Measurements from ENCODE around the gene ABTB2. TPM values are rescaled to one million over a fixed set of nuclear protein-coding genes. Genes with fewer than 3 reads are reported as not detected.
A peak's percentile ranks its signal among the peaks of the same experiment; 100 is the strongest.

ABTB2 gene
- total RNA-seq, 4 donors from 2014 or later: 7.1 to 9.3 (median 7.7) TPM

DNA sequence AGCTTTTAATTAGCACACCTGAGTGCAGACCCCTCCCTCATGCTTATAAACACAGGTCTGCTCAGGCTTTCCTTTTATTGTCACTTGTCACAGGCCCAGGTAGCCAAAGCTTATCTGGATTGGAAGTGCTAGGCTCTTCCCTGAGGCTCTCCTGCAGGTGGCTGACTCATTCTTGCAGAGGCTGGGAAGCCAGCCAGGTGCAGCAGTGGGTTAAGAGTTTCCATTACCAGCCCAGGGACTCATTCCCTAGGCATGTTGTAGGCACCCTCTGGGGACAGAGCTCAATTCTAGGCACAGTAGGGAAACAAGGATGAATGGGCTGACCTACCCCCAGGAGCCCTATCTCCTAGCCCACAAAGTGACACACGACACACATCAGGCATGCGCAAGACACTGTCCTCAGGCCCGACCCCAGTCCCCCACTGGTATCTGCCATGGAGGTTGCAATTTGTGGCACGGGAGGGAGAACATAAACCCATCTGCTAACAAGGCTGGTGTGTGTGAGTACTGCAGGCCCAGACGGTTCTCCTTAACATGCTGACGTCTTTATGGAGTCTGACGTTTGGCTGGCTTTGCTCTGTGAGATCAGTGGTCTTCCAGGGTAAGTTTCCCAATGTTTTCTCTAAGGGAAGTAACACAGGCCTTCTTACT, 94.2 kb downstream of the ABTB2 start:
- Histone ChIP-seq H3K27me3 (no peaks in the 10 kb centered on the region), H3K36me3 (no peaks in the 10 kb centered on the region), H3K4me3 (no peak overlapping the region), H3K9me3 (no peaks in the 10 kb centered on the region), H3K4me1 (peaks cover 0 to 68% (median 29%) of the 10 kb centered on the region in 4 donors), H3K27ac (peak overlapping the region in 2 of 4 donors; percentile 69 to 77)
- DNase-seq (ENCODE audit: low spot score in 2 of 2): no peak
- WGBS, 2 donors: 65 to 88% methylated on average over 7 of the region's 7 CpGs
- TF ChIP-seq EP300 (IDR thresholded peaks at IDR 0.05) (no peak), POLR2A (IDR thresholded peaks at IDR 0.05) (no peak)
- TF ChIP-seq, protein P1, sequence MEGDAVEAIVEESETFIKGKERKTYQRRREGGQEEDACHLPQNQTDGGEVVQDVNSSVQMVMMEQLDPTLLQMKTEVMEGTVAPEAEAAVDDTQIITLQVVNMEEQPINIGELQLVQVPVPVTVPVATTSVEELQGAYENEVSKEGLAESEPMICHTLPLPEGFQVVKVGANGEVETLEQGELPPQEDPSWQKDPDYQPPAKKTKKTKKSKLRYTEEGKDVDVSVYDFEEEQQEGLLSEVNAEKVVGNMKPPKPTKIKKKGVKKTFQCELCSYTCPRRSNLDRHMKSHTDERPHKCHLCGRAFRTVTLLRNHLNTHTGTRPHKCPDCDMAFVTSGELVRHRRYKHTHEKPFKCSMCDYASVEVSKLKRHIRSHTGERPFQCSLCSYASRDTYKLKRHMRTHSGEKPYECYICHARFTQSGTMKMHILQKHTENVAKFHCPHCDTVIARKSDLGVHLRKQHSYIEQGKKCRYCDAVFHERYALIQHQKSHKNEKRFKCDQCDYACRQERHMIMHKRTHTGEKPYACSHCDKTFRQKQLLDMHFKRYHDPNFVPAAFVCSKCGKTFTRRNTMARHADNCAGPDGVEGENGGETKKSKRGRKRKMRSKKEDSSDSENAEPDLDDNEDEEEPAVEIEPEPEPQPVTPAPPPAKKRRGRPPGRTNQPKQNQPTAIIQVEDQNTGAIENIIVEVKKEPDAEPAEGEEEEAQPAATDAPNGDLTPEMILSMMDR (IDR thresholded peaks at IDR 0.05): no peak

DNA sequence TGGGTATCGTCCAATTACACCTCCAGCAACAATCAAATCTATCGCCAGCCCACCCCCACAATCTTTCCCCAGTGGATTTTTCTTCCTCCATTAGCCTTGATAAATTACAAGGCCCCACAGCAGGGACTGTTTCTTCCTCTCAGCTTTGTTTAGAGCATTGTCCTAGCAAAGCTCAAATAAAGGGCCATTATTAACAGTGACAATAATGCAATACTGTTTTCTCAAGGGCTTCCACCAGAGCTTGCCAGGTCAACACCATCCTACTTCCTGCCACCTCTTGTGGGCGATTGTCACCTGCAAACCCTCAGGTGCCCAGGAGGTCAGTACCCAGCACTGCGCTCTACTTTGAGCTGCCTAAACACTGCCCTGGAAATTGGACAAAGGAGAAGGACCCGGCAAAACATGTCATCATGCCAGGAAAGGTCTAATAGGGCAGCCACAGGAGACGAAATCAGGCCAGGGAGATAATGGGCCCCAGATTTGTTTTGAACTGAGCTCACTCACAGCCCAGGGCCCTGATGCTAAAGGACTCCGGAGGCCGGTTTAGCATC, 95.2 kb downstream of the ABTB2 start:
- Histone ChIP-seq H3K4me1 (peaks cover 0 to 60% (median 29%) of the 10 kb centered on the region in 4 donors), H3K27me3 (no peaks in the 10 kb centered on the region), H3K4me3 (no peak overlapping the region), H3K36me3 (no peaks in the 10 kb centered on the region), H3K27ac (peak overlapping the region in 2 of 4 donors; percentile 26 to 69), H3K9me3 (no peaks in the 10 kb centered on the region)
- no peak for TF ChIP-seq EP300 (IDR thresholded peaks at IDR 0.05)
- TF ChIP-seq, protein P1 (IDR thresholded peaks at IDR 0.05): no peak
- TF ChIP-seq POLR2A (IDR thresholded peaks at IDR 0.05): no peak
- WGBS, 2 donors: 35 to 40% methylated on average over 8 of the region's 8 CpGs
- no peak for DNase-seq (ENCODE audit: low spot score in 2 of 2)

DNA sequence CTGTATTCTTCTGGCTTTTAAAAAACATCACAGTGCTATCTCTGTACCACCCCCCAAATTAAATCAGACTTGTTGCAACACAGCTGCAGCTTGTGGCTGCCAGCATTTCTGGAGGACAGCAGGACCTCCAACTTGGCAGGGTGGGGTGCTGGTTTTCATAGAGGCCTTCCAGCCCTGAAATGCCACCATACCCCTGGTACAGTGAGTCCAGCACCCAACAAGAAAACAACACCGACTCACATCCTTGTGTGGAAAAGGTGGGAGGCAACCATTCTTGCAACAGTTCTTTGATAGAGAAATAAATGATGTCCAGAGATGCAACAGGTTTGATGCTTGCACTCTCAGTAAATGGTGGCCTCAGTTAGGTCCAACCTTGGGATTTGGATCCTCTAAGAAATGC, 96.0 kb downstream of the ABTB2 start:
- Histone ChIP-seq H3K4me1 (peaks cover 0 to 52% (median 25%) of the 10 kb centered on the region in 4 donors), H3K27me3 (no peaks in the 10 kb centered on the region), H3K36me3 (no peaks in the 10 kb centered on the region), H3K9me3 (no peaks in the 10 kb centered on the region), H3K4me3 (no peak overlapping the region), H3K27ac (peak overlapping the region in 1 of 4 donors; percentile 69)
- no peak for DNase-seq (ENCODE audit: low spot score in 2 of 2)
- WGBS, 2 donors: 61% methylated on average over 1 of the region's 1 CpG
- TF ChIP-seq, protein P1 (IDR thresholded peaks at IDR 0.05): no peak
- no peak for TF ChIP-seq POLR2A (IDR thresholded peaks at IDR 0.05)
- TF ChIP-seq EP300 (IDR thresholded peaks at IDR 0.05): no peak

DNA sequence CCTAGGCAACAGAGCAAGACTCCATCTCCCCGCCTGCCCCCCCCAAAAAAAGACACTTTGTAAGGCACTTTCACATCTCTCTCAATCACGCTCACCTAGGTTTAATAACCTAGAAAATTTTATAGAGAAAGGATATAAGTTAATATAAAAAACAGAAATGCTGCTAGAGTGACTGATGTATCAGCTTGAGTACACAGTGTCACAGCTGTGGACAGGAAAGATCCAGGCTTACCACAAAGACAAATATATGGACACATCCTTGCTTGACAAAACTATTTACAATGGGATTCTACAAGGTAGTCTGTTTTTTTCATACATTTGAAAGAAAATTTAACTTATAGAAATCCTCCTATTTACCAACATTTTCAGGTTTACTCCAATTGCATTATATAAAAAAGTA, 96.7 kb downstream of the ABTB2 start:
- Histone ChIP-seq H3K4me1 (peaks cover 0 to 46% (median 22%) of the 10 kb centered on the region in 4 donors), H3K27ac (no peak overlapping the region), H3K36me3 (no peaks in the 10 kb centered on the region), H3K4me3 (no peak overlapping the region), H3K9me3 (no peaks in the 10 kb centered on the region), H3K27me3 (no peaks in the 10 kb centered on the region)
- DNase-seq (ENCODE audit: low spot score in 2 of 2): no peak
- TF ChIP-seq POLR2A (IDR thresholded peaks at IDR 0.05) (no peak), EP300 (IDR thresholded peaks at IDR 0.05) (no peak)
- TF ChIP-seq, protein P1 (IDR thresholded peaks at IDR 0.05): no peak
- WGBS, 2 donors: 96 to 98% methylated on average over 2 of the region's 2 CpGs

DNA sequence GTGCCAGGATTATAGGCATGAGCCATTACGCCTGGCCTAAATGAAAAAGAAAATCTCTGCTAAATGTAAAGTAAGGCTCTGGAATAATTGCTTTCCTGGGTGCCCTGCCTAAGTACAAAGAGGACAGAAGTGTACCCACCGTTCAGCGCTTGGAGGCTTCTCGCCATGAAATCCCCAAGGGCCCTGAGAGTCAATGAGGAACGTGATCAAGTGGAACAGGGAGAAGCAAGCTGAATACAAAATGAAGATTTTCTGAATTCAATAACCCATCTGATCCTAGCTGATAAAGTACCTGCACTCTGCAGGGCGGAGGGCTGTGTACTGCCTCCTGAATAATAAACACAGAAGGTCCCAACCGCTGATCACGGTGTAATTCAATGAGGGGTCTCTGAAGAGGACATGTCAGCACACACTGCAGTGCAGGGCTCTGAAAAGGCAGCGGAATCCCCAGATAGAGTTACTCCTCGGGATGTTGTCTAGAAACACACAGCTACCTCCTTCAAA, 97.7 kb downstream of the ABTB2 start:
- TF ChIP-seq EP300 (IDR thresholded peaks at IDR 0.05): no peak
- TF ChIP-seq POLR2A (IDR thresholded peaks at IDR 0.05): no peak
- TF ChIP-seq, protein P1 (IDR thresholded peaks at IDR 0.05): no peak
- H3K4me3 ChIP-seq: no peak overlapping the region
- 95 to 96% methylated on average over 10 of the region's 10 CpGs for WGBS, 2 donors
- no peaks in the 10 kb centered on the region for H3K27me3 ChIP-seq
- peaks cover 0 to 36% (median 18%) of the 10 kb centered on the region in 4 donors for H3K4me1 ChIP-seq
- H3K27ac ChIP-seq: no peak overlapping the region
- no peaks in the 10 kb centered on the region for H3K9me3 ChIP-seq
- DNase-seq (ENCODE audit: low spot score in 2 of 2): no peak
- H3K36me3 ChIP-seq: no peaks in the 10 kb centered on the region

Data from tibial nerve (tissue), 4 donors.